22Rv1 (cell line): ENCODE measurements around the gene TRPV4.

Source experiments
- H3K27ac ChIP-seq: fragments of 450-650 bp; 2 replicates; pipeline ENCODE4 v1.5.1; 2017
- CTCF ChIP-seq: fragments of 450-650 bp; IDR thresholded peaks from 2 replicates; pipeline ENCODE4 v1.5.1; 2017; ENCODE audit warnings: mild to moderate bottlenecking
- ZFX ChIP-seq: fragments of 450-650 bp; IDR thresholded peaks from 2 replicates; pipeline ENCODE4 v1.6.1; 2017; ENCODE audit warnings: antibody characterized with exemption, borderline replicate concordance

Gene TRPV4

DNA sequence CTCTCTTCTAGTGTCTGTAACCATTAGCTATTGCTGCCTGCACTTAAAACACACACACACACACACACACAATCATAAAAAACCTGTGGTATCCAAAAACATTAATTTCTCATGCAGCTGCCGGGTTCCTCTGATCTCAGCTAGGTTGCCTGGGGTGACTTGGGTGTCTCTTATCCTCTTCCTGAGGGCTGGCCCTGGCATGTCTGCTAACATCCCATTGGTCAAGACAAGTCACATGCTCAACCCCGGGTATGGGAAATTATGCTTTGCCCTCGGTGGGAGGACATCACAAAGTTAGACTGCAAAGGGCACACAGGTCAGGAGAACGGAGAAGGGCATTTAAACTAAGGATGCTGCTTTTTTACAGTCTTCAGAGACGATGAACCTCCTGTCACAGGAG, 55.7 kb downstream of the TRPV4 start:
- TF ChIP-seq CTCF, result no peak
- no peak for TF ChIP-seq ZFX
- H3K27ac ChIP-seq, result no peak overlapping the region

- TF ChIP-seq CTCF (no peak), ZFX (no peak)
- H3K27ac ChIP-seq, result no peak overlapping the region
These were observed 56.6 kb downstream of the TRPV4 start for GRCh38 chr12:109776624-109777023.

GRCh38 chr12:109775172-109775881, 57.9 kb downstream of the TRPV4 start:
- H3K27ac ChIP-seq, result no peak overlapping the region
- TF ChIP-seq ZFX (no peak), CTCF (peak; percentile 97)

GRCh38 chr12:109773384-109774011, 59.7 kb downstream of the TRPV4 start:
- no peak for TF ChIP-seq ZFX
- TF ChIP-seq CTCF, result no peak
- H3K27ac ChIP-seq, result peak overlapping the region; percentile 31

DNA sequence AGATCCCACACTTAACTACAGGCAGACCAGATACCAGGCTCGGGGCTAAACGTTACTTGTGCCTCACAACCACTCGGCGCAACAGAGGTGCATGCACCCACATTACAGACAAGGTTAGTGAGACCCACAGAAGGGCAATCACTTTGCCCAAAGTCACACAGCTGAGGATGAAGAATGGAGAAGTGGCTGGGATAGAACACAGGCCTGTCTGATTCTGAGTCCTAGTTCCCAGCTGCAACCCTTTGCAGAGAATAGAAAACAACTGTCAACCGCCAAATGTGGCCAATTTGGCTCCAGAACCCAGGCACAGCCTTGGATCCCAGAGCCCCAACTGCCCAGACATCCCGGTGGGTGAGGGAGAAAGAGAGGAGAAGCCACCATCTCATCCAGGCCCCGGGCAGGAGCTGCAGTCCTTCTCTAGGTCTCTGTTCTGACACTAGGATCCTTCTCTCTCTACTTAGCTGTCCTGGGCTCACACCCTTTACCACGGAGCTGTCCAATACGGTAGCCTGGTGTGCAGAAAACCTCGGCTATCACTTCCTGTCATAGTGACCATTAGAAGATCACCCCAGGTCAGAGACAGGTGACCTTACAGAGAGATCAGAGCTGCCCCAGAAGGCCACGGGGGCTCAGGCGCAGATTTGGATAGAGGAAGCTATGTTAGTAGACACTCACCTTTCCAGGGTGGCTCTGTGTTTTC, 60.4 kb downstream of the TRPV4 start:
- H3K27ac ChIP-seq, result peak overlapping the region; percentile 31
- no peak for TF ChIP-seq CTCF
- TF ChIP-seq ZFX, result no peak

DNA sequence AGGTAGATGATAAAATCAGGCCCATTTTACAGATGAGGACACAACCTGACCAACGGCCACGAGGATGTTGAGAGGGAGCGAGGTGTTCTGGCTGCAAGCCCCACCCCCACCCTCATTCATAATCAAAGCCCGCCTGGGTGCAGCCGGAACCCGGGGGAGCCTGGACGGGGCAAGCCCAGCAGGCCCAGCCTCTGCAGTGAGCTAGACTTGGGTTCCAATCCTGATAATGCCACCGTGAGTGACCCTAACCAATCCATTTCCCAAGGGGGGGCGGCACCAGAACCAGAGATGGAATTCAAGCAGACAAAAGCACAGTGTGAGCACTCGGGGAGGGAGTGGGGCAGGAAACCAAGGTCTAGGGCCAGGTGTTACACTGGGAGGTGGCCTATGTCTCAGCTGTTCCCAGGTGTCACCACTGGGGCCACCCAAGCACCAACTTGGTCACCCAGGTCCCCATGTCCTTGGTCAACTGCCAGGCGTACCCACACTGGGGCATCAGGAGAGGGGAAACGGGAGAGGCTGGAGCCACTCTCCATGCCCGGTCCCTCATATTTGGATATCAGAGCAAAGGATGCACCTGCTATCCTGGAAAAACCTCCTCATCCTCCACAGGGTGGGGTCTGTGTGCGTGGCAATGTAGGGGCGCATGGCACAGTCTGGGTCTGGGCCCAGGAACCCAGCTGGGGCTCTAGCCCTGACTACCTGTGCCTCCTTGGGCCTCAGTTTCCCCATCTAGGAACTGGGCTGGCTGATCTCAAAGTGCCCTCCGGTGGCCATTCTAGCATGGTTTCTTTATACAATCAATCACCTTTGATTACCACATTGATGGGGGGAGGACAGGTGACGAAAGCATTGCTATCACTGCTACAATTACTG, 61.2 kb downstream of the TRPV4 start:
- no peak for TF ChIP-seq ZFX
- peak; percentile 68 for TF ChIP-seq CTCF
- peak overlapping the region; percentile 31 for H3K27ac ChIP-seq
